WTC11 (cell line): ENCODE results near the gene DISC1. TPM values are rescaled to one million over a fixed set of nuclear protein-coding genes. Genes with fewer than 3 reads are reported as not detected.
"Not testable (repeated sequence)": the region's sequence is repeated elsewhere in the genome, so short reads cannot be mapped to it uniquely, and the experiment has no call there.

Experiments used
- ATAC-seq: fragments of 200-7000 bp; cut with Tn5 transposase; 2 replicates; pipeline ENCODE4 v1.10.0; 2021; ENCODE audit warnings: mild to moderate bottlenecking, moderate library complexity
- CTCF ChIA-PET: fragments of 300-600 bp; sonication (Branson Sonifier 250); formaldehyde crosslinking; loops from one replicate; lab custom pipeline; 2021; ENCODE audit warnings: antibody characterized with exemption; lab: Charles Lee
- POLR2A ChIA-PET: fragments of 350-600 bp; sonication (Branson Sonifier 250); formaldehyde crosslinking; loops from one replicate; lab custom pipeline; 2021; ENCODE audit warnings: antibody characterized with exemption; lab: Charles Lee
- DNase-seq: peaks from one replicate; pipeline ENCODE4 v3.0.0; 2021; ENCODE audit warnings: low spot score
- H3K27ac Mint-ChIP-seq: 2 replicates; pipeline ENCODE4 v1.8.0; 2021; ENCODE audit warnings: mixed read lengths
- H3K27me3 Mint-ChIP-seq: 2 replicates; pipeline ENCODE4 v1.8.0; 2021; ENCODE audit warnings: low read depth, mild to moderate bottlenecking, moderate library complexity, mixed read lengths
- H3K36me3 Mint-ChIP-seq: 2 replicates; pipeline ENCODE4 v1.8.0; 2021; ENCODE audit warnings: mixed read lengths
- H3K4me1 Mint-ChIP-seq: 2 replicates; pipeline ENCODE4 v1.8.0; 2022; ENCODE audit warnings: mixed read lengths
- H3K4me3 Mint-ChIP-seq: 2 replicates; pipeline ENCODE4 v1.8.0; 2021; ENCODE audit warnings: mild to moderate bottlenecking, moderate library complexity, mixed read lengths
- H3K9me3 Mint-ChIP-seq: 2 replicates; pipeline ENCODE4 v1.8.0; 2021; ENCODE audit warnings: mixed read lengths
- ATF2 ChIP-seq: sonication (generic); formaldehyde crosslinking; IDR thresholded peaks from 2 replicates; pipeline ENCODE4 v1.8.1; 2022; ENCODE audit warnings: low read depth, missing genetic modification reagents, borderline replicate concordance
- ESRRA ChIP-seq: sonication (generic); formaldehyde crosslinking; IDR thresholded peaks from 2 replicates; pipeline ENCODE4 v1.8.1; 2022; ENCODE audit warnings: mild to moderate bottlenecking, missing genetic modification reagents, borderline replicate concordance
- FOXJ3 ChIP-seq: sonication (generic); formaldehyde crosslinking; IDR thresholded peaks from 2 replicates; pipeline ENCODE4 v1.9.0; 2021; ENCODE audit warnings: missing genetic modification reagents, mild to moderate bottlenecking, borderline replicate concordance
- HMGA2 ChIP-seq: fragments of 250-450 bp; sonication (Bioruptor Pico); IDR thresholded peaks from 2 replicates; pipeline ENCODE4 v1.4.0; 2021; ENCODE audit warnings: mild to moderate bottlenecking, moderate library complexity
- MXD4 ChIP-seq: fragments of 250-450 bp; sonication (Bioruptor Pico); IDR thresholded peaks from 2 replicates; pipeline ENCODE4 v1.8.0; 2021; ENCODE audit warnings: mild to moderate bottlenecking, moderate library complexity, borderline replicate concordance
- NFYB ChIP-seq: sonication (generic); formaldehyde crosslinking; conservative IDR thresholded peaks from 2 replicates; pipeline ENCODE4 v1.8.0; 2022; ENCODE audit warnings: low read depth, missing genetic modification reagents
- NR2C2 ChIP-seq: sonication (generic); formaldehyde crosslinking; IDR thresholded peaks from 2 replicates; pipeline ENCODE4 v1.8.0; 2022; ENCODE audit warnings: mild to moderate bottlenecking, missing genetic modification reagents
- STAT6 ChIP-seq: sonication (generic); formaldehyde crosslinking; conservative IDR thresholded peaks from 2 replicates; pipeline ENCODE4 v1.8.1; 2023; ENCODE audit warnings: mild to moderate bottlenecking, low read depth, missing genetic modification reagents, moderate library complexity
- TEAD4 ChIP-seq: sonication (generic); formaldehyde crosslinking; IDR thresholded peaks from 2 replicates; pipeline ENCODE4 v1.8.0; 2022; ENCODE audit warnings: mild to moderate bottlenecking, missing genetic modification reagents
- ZBTB43 ChIP-seq: sonication (generic); formaldehyde crosslinking; IDR thresholded peaks from 2 replicates; pipeline ENCODE4 v1.8.1; 2023; ENCODE audit warnings: mild to moderate bottlenecking, missing genetic modification reagents
- ZNF138 ChIP-seq: sonication (generic); formaldehyde crosslinking; conservative IDR thresholded peaks from 2 replicates; pipeline ENCODE4 v1.8.1; 2022; ENCODE audit warnings: mild to moderate bottlenecking, moderate library complexity, missing genetic modification reagents
- ZNF232 ChIP-seq: sonication (generic); formaldehyde crosslinking; IDR thresholded peaks from 2 replicates; pipeline ENCODE4 v1.8.0; 2022; ENCODE audit warnings: mild to moderate bottlenecking, missing genetic modification reagents
- ZNF396 ChIP-seq: fragments of 250-450 bp; sonication (Bioruptor Pico); IDR thresholded peaks from 2 replicates; pipeline ENCODE4 v1.8.0; 2021; ENCODE audit warnings: mild to moderate bottlenecking, moderate library complexity, borderline replicate concordance
- ZSCAN18 ChIP-seq: fragments of 250-450 bp; sonication (Bioruptor Pico); IDR thresholded peaks from 2 replicates; pipeline ENCODE4 v2.1.2; 2022; ENCODE audit warnings: mild to moderate bottlenecking, moderate library complexity
- total RNA-seq: library from RNA; stranded (reverse); gene quantifications from 3 replicates; pipeline ENCODE4 v1.2.3, GENCODE V29; 2021
- TF ChIP-seq, protein P1 (sequence below): fragments of 250-450 bp; sonication (Bioruptor Pico); IDR thresholded peaks from 2 replicates; pipeline ENCODE4 v1.8.0; 2021; ENCODE audit warnings: mild to moderate bottlenecking
- TF ChIP-seq, protein P2 (sequence below): sonication (generic); formaldehyde crosslinking; IDR thresholded peaks from 2 replicates; pipeline ENCODE4 v1.8.0; 2023; ENCODE audit warnings: mild to moderate bottlenecking, missing genetic modification reagents
- TF ChIP-seq, protein P3 (sequence below): sonication (generic); formaldehyde crosslinking; IDR thresholded peaks from 2 replicates; pipeline ENCODE4 v1.8.1; 2022; ENCODE audit warnings: mild to moderate bottlenecking, missing genetic modification reagents, moderate library complexity, borderline replicate concordance

Gene DISC1
- total RNA-seq, 1 experiment from 2014 or later: 5.5 TPM

GRCh38 chr1:231943084-231943483 is 316.5 kb downstream of the DISC1 start:
- ChIA-PET POLR2A (no interaction called here), CTCF (interaction anchor here (2.5 to 2.7 kb wide), 2 partner anchors 11 to 40 kb away, joined by 8 to 12 read pairs; no protein-coding TSS in a partner anchor)
- Mint-ChIP-seq H3K9me3 (peaks cover 11% of the 10 kb centered on the region; the same call in 1 of the 2 replicates), H3K4me1 (0 out of 2 replicates have a peak, but pooled peaks cover 5% of the 10 kb centered on the region), H3K27me3 (peaks cover 21% of the 10 kb centered on the region), H3K4me3 (no peak overlapping the region), H3K27ac (no peak overlapping the region), H3K36me3 (no peaks in the 10 kb centered on the region; the same call in 1 of the 2 replicates)
- ATAC-seq (no peak), DNase-seq (no peak)
- TF ChIP-seq, protein P1, sequence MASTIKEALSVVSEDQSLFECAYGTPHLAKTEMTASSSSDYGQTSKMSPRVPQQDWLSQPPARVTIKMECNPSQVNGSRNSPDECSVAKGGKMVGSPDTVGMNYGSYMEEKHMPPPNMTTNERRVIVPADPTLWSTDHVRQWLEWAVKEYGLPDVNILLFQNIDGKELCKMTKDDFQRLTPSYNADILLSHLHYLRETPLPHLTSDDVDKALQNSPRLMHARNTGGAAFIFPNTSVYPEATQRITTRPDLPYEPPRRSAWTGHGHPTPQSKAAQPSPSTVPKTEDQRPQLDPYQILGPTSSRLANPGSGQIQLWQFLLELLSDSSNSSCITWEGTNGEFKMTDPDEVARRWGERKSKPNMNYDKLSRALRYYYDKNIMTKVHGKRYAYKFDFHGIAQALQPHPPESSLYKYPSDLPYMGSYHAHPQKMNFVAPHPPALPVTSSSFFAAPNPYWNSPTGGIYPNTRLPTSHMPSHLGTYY (CRISPR knock-in tag): no peak
- TF ChIP-seq, protein P2, sequence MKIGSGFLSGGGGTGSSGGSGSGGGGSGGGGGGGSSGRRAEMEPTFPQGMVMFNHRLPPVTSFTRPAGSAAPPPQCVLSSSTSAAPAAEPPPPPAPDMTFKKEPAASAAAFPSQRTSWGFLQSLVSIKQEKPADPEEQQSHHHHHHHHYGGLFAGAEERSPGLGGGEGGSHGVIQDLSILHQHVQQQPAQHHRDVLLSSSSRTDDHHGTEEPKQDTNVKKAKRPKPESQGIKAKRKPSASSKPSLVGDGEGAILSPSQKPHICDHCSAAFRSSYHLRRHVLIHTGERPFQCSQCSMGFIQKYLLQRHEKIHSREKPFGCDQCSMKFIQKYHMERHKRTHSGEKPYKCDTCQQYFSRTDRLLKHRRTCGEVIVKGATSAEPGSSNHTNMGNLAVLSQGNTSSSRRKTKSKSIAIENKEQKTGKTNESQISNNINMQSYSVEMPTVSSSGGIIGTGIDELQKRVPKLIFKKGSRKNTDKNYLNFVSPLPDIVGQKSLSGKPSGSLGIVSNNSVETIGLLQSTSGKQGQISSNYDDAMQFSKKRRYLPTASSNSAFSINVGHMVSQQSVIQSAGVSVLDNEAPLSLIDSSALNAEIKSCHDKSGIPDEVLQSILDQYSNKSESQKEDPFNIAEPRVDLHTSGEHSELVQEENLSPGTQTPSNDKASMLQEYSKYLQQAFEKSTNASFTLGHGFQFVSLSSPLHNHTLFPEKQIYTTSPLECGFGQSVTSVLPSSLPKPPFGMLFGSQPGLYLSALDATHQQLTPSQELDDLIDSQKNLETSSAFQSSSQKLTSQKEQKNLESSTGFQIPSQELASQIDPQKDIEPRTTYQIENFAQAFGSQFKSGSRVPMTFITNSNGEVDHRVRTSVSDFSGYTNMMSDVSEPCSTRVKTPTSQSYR (CRISPR knock-in tag): no peak
- TF ChIP-seq ZBTB43 (no peak), NFYB (CRISPR knock-in tag) (no peak), MXD4 (CRISPR knock-in tag) (no peak), TEAD4 (CRISPR knock-in tag) (no peak), ZNF232 (no peak), ESRRA (CRISPR knock-in tag) (no peak), ZNF396 (CRISPR knock-in tag) (no peak), ZNF138 (no peak), ZSCAN18 (no peak), ATF2 (CRISPR knock-in tag) (no peak), STAT6 (no peak), HMGA2 (CRISPR knock-in tag) (no peak), NR2C2 (CRISPR knock-in tag) (no peak), FOXJ3 (CRISPR knock-in tag) (no peak)
- TF ChIP-seq, protein P3, sequence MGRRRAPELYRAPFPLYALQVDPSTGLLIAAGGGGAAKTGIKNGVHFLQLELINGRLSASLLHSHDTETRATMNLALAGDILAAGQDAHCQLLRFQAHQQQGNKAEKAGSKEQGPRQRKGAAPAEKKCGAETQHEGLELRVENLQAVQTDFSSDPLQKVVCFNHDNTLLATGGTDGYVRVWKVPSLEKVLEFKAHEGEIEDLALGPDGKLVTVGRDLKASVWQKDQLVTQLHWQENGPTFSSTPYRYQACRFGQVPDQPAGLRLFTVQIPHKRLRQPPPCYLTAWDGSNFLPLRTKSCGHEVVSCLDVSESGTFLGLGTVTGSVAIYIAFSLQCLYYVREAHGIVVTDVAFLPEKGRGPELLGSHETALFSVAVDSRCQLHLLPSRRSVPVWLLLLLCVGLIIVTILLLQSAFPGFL (CRISPR knock-in tag): no peak

DNA sequence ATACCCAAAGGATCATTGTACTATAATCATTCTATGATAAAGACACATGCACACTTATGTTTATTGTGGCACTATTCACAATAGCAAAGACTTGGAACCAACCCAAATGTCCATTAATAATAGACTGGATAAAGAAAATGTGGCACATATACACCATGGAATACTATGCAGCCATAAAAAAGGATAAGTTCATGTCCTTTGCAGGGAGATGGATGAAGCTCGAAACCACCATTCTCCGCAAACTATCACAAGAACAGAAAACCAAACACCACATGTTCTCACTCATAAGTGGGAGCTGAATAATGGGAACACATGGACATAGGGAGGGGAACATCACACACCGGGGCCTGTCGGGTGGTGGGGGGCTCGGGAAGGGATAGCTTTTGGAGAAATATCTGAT is 321.5 kb downstream of the DISC1 start:
- peaks cover 16% of the 10 kb centered on the region; the same call in 1 of the 2 replicates for H3K9me3 Mint-ChIP-seq
- peaks cover 12% of the 10 kb centered on the region for H3K27me3 Mint-ChIP-seq
- H3K27ac Mint-ChIP-seq, DNase-seq, H3K4me3 Mint-ChIP-seq, CTCF ChIA-PET, H3K36me3 Mint-ChIP-seq, POLR2A ChIA-PET, ATAC-seq: not testable (repeated sequence)
- peaks cover 18% of the 10 kb centered on the region for H3K4me1 Mint-ChIP-seq
